Activated B cell treated with CpG ODN at 0.5 μM for 24 hours (primary cell): ENCODE results near the gene DNASE1L2. TPM values are rescaled to one million over a fixed set of nuclear protein-coding genes. Genes with fewer than 3 reads are reported as not detected.

Source experiments
- ATAC-seq: fragments of 200-7000 bp; cut with Tn5 transposase; one replicate; pipeline ENCODE4 v1.10.0; 2021; ENCODE audit warnings: low read depth, mild to moderate bottlenecking, moderate library complexity
- CTCF ChIA-PET: fragments of 350-600 bp; sonication (Branson Sonifier 250); formaldehyde crosslinking; loops from one replicate; lab custom pipeline; 2021; ENCODE audit warnings: antibody characterized with exemption; lab: Charles Lee
- POLR2A ChIA-PET: fragments of 350-600 bp; sonication (Branson Sonifier 250); formaldehyde crosslinking; loops from one replicate; lab custom pipeline; 2021; ENCODE audit warnings: antibody characterized with exemption; lab: Charles Lee
- DNase-seq: peaks from one replicate; pipeline ENCODE4 v3.0.0; 2022
- H3K27ac Mint-ChIP-seq: one replicate; pipeline ENCODE4 v1.8.0; 2020; ENCODE audit warnings: mixed read lengths
- H3K27me3 Mint-ChIP-seq: one replicate; pipeline ENCODE4 v1.8.0; 2021; ENCODE audit warnings: mixed read lengths
- H3K36me3 Mint-ChIP-seq: one replicate; pipeline ENCODE4 v1.8.0; 2021; ENCODE audit warnings: low read depth, mixed read lengths
- H3K4me1 Mint-ChIP-seq: one replicate; pipeline ENCODE4 v1.8.0; 2021; ENCODE audit warnings: mixed read lengths
- H3K4me3 Mint-ChIP-seq: one replicate; pipeline ENCODE4 v1.8.0; 2020; ENCODE audit warnings: mild to moderate bottlenecking, mixed read lengths
- H3K9me3 Mint-ChIP-seq: one replicate; pipeline ENCODE4 v1.8.0; 2020; ENCODE audit warnings: mixed read lengths
- intact Hi-C: fragments of 100-400 bp; cut with micrococcal nuclease; formaldehyde crosslinking; loops from one replicate; pipeline ENCODE4 v1.15.1; 2024
- total RNA-seq: library from RNA; stranded (reverse); gene quantifications from 2 replicates; pipeline ENCODE4 v1.2.3, GENCODE V29; 2022
- TF ChIP-seq, protein P1 (sequence below): fragments of 200-600 bp; IDR thresholded peaks from one replicate; pipeline ENCODE4 v1.8.0; 2022; ENCODE audit warnings: antibody characterized with exemption, mild to moderate bottlenecking

Gene DNASE1L2, protein sequence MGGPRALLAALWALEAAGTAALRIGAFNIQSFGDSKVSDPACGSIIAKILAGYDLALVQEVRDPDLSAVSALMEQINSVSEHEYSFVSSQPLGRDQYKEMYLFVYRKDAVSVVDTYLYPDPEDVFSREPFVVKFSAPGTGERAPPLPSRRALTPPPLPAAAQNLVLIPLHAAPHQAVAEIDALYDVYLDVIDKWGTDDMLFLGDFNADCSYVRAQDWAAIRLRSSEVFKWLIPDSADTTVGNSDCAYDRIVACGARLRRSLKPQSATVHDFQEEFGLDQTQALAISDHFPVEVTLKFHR
- 1.2 and 1.3 TPM in 2 replicates for total RNA-seq

DNA sequence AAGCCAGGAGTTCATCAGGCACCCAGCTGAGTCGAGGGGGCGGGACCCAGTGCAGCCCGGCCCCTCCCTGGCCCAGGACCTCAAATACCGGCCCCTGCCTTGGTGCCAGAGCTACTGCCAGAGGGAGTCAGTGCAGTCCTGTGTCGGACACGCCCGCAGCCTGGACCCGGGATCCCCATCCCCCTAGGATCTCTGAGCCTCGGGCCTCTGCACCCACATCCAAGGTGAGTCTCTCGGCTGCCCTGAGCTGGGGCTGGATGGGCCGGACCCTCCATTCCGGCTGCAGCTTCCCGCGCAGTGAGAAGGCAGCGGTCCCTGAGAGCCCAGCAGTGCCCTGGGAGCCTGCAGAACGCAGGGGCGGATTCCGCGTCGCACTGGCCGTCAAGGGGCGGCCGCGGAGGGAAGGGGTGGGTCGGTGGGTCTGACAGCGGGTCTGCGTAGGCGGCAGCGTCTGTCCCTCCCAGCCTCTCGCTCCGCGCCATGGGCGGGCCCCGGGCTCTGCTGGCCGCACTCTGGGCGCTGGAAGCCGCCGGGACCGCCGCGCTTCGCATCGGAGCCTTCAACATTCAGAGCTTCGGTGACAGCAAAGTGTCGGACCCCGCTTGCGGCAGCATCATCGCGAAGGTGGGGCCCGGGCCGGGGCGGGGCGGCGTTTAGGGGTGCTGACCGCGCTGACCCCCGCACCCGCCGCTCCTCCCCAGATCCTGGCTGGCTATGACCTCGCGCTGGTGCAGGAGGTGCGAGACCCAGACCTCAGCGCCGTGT lies at the start of gene DNASE1L2:
DNASE1L2 (plus strand) TSS at position 108 of the 765 bp plus-strand sequence; CDS start at position 481, 373 bp downstream.
- H3K4me1 Mint-ChIP-seq: no peaks in the 10 kb centered on the region
- H3K4me3 Mint-ChIP-seq: no peak within 1 kb of the TSS
- intact Hi-C loops: no loop called here
- DNase-seq: no peak
- ATAC-seq: no peak
- peaks cover 32% of the 10 kb centered on the region for H3K36me3 Mint-ChIP-seq
- POLR2A ChIA-PET: no interaction called here
- H3K27me3 Mint-ChIP-seq: peaks cover 2% of the 10 kb centered on the region
- CTCF ChIA-PET: no interaction called here
- no peaks in the 10 kb centered on the region for H3K9me3 Mint-ChIP-seq
- TF ChIP-seq, protein P1, sequence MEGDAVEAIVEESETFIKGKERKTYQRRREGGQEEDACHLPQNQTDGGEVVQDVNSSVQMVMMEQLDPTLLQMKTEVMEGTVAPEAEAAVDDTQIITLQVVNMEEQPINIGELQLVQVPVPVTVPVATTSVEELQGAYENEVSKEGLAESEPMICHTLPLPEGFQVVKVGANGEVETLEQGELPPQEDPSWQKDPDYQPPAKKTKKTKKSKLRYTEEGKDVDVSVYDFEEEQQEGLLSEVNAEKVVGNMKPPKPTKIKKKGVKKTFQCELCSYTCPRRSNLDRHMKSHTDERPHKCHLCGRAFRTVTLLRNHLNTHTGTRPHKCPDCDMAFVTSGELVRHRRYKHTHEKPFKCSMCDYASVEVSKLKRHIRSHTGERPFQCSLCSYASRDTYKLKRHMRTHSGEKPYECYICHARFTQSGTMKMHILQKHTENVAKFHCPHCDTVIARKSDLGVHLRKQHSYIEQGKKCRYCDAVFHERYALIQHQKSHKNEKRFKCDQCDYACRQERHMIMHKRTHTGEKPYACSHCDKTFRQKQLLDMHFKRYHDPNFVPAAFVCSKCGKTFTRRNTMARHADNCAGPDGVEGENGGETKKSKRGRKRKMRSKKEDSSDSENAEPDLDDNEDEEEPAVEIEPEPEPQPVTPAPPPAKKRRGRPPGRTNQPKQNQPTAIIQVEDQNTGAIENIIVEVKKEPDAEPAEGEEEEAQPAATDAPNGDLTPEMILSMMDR: no peak
- H3K27ac Mint-ChIP-seq: no peak within 1 kb of the TSS

DNA sequence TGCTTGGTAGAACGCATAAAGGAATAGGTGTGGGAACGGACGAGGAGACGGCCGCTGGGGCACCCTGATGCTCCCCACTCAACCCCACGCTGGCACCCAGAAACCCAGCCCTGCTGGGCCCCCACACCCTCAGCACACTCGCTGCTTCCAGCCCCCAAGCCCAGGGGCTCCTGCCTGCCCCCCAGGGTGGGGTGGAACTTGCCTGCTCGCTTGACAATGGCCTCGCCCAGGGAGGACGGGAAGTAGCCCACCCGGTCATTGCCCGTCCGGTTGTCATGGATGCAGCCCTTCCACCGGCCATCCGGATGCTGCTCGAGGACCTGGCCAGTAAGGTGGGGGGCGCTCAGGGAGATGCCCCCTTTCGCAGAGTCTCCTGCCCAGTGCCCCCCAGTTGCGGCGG lies 49.7 kb upstream of the DNASE1L2 start:
- Mint-ChIP-seq H3K4me1 (peaks cover 4% of the 10 kb centered on the region), H3K36me3 (no peaks in the 10 kb centered on the region), H3K27me3 (no peaks in the 10 kb centered on the region), H3K4me3 (no peak overlapping the region), H3K9me3 (no peaks in the 10 kb centered on the region), H3K27ac (no peak overlapping the region)
- TF ChIP-seq, protein P1: no peak
- ChIA-PET CTCF (no interaction called here), POLR2A (no interaction called here)
- ATAC-seq (no peak), DNase-seq (no peak)
- intact Hi-C loops: no loop called here

DNA sequence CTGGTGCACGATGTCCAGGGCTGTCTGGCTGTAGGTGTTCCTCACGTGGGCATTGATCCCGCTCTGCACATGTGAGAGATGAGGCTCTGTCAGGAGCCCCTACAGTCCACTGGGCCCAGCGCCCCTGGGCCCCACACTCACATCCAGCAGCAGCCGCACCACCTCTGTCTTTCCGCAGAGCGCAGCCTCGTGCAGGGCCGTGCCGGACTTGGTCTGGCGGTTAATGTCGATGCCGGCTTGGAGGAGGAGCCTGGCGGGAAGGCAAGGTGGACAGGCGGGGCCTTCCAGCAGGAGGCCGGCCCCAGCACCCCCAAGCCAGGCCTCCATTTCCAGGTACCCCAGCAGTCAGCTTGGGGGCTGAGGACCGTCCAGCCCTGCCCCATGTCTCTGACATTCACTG lies 49.0 kb upstream of the DNASE1L2 start:
- DNase-seq (no peak), ATAC-seq (no peak)
- H3K36me3 Mint-ChIP-seq: no peaks in the 10 kb centered on the region
- H3K9me3 Mint-ChIP-seq: no peaks in the 10 kb centered on the region
- peaks cover 4% of the 10 kb centered on the region for H3K4me1 Mint-ChIP-seq
- TF ChIP-seq, protein P1: no peak
- intact Hi-C loops: no loop called here
- no peaks in the 10 kb centered on the region for H3K27me3 Mint-ChIP-seq
- no peak overlapping the region for H3K4me3 Mint-ChIP-seq
- CTCF ChIA-PET: no interaction called here
- no peak overlapping the region for H3K27ac Mint-ChIP-seq
- POLR2A ChIA-PET: no interaction called here

DNA sequence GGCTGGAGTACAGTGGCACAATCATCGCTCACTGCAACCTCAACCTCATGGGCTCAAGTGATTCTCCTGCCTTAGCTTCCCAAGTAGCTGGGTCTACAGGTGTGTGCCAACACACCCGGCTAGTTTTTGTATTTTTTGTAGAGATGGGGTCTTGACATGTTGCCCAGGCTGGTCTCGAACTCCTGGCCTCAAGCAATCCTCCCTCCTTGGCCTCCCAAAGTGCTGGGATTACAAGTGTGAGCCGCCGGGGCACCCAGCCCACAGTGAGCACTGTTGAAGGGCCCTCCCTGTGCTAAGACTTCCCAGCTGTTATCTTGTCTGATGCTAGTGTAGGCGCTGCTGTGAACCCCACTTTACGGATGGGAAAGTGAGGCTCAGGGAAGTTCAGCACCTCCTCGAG lies 47.8 kb upstream of the DNASE1L2 start:
- ATAC-seq: no peak
- TF ChIP-seq, protein P1: no peak
- H3K36me3 Mint-ChIP-seq: no peaks in the 10 kb centered on the region
- no peaks in the 10 kb centered on the region for H3K9me3 Mint-ChIP-seq
- intact Hi-C loops: no loop called here
- H3K4me3 Mint-ChIP-seq: no peak overlapping the region
- ChIA-PET POLR2A (no interaction called here), CTCF (no interaction called here)
- DNase-seq: no peak
- H3K4me1 Mint-ChIP-seq: peaks cover 2% of the 10 kb centered on the region
- H3K27me3 Mint-ChIP-seq: peaks cover 3% of the 10 kb centered on the region
- H3K27ac Mint-ChIP-seq: no peak overlapping the region

DNA sequence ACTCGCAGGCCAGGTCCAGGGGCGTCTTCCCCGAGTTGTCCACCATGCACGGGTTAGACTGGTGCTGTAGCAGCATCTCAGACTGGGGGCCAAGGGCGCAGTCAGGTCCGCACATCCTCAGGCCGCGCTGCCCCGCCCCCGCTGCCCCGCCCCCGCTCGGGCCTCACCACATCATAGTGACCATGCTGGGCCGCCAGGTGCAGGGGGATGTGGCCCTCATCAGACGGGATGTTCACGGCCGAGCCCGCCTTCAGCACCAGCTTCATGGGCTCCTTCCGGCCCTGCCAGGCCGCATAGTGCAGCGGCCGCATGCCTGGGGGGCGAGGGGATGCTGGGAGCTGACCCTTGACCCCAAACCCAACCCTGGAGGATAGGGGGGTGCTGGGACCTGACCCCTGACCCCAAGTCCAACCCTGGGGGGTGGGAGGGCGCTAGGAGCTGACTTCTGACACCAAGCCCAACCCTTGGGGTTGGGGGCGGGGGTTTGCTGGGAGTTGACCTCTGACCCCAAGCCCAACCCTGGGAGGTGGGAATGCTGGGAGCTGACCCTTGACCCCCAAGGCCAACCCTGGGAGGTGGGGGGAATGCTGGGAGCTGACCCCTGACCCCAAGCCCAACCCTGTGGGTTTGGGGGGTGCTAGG lies 46.9 kb upstream of the DNASE1L2 start:
- Mint-ChIP-seq H3K4me3 (no peak overlapping the region), H3K27me3 (peaks cover 5% of the 10 kb centered on the region), H3K4me1 (no peaks in the 10 kb centered on the region), H3K27ac (no peak overlapping the region), H3K36me3 (no peaks in the 10 kb centered on the region), H3K9me3 (no peaks in the 10 kb centered on the region)
- TF ChIP-seq, protein P1: no peak
- ATAC-seq (no peak), DNase-seq (no peak)
- intact Hi-C loops: no loop called here
- ChIA-PET POLR2A (no interaction called here), CTCF (no interaction called here)
